Measurements from ENCODE around the gene CHRNA10.

Gene CHRNA10

DNA sequence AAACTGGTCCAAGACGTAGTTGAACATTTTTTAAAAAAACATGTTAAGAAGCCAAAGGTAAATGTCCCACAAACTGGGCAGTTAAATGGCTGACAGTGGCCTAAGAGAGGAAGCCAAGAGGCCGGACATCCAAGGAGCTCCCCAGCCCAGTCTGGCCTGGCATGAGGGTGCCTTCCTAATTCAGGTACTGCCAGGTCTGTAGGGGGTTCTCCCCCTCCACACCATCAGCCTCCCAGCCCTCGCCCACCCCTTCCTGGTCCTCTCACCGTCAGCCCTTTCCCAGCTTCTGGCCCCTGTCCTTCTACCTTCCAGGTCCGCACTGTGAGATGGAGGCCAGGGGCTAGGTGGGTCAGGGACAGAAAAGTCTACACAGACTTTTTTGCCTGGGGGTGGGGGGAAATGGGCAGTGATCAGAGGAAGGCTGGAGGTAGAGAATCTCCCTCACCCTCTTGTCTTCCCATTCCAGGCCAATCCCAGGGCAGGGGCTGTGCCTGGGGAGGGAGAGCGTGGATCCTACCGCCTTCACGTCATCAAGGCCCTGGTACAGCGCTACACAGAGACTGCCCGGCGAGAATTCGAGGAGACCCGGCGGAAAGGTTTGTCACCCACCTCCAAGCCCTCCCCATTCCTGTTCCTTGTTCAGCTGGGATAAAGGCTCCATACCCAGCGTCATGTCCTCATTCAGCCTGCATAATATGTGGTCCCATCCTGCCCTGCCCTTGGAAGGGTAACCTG is 35.4 kb downstream of the CHRNA10 start:
- Histone ChIP-seq H3K9me3 (ENCODE audit: control insufficient read depth in 2 of 2, low read length in 2 of 2) (no peaks in the 10 kb centered on the region), H3K9ac (ENCODE audit: low read length in 2 of 2) (no peak overlapping the region), H3K4me3 (ENCODE audit: low read length in 2 of 2) (no peak overlapping the region), H3K36me3 (ENCODE audit: control insufficient read depth in 2 of 2, insufficient read depth in 2 of 2, low read length in 2 of 2) (no peaks in the 10 kb centered on the region), H3K4me1 (ENCODE audit: control insufficient read depth, insufficient read depth, low read length) (no peaks in the 10 kb centered on the region), H3K27me3 (ENCODE audit: control insufficient read depth in 1 of 2, insufficient read depth in 2 of 2, low read length in 2 of 2) (no peaks in the 10 kb centered on the region), H3K27ac (ENCODE audit: low read length) (no peak overlapping the region)

DNA sequence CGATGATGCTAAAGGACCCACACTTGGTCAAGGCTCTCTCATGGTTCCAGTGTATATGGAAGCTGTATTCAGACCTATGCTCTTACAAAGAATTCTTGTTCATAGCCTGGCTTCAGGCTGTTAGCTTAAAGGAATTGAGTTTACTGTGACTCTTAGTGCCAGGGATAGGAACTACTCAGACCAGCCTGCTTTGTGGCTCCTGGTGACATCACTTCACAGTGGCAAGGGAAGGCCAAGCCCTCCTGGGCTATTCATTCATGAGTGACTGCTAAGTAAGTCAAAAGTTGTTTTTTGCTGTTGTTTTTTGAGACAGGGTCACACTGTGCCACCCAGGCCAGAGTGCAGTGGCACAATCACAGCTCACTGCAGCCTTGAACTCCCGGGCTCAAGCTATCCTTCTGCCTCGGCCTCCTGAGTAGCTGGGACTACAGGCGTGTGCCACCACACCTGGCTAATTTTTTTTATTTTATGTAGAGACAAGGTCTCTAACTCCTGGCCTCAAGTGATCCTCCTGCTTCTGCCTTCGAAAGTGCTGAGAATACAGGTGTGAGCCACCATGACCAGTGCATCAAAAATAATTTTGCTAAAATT is 39.0 kb downstream of the CHRNA10 start:
- Histone ChIP-seq H3K4me3 (ENCODE audit: low read length in 2 of 2) (no peak overlapping the region), H3K9me3 (ENCODE audit: control insufficient read depth in 2 of 2, low read length in 2 of 2) (no peaks in the 10 kb centered on the region), H3K27ac (ENCODE audit: low read length) (no peak overlapping the region), H3K4me1 (ENCODE audit: control insufficient read depth, insufficient read depth, low read length) (no peaks in the 10 kb centered on the region), H3K27me3 (ENCODE audit: control insufficient read depth in 1 of 2, insufficient read depth in 2 of 2, low read length in 2 of 2) (no peaks in the 10 kb centered on the region), H3K9ac (ENCODE audit: low read length in 2 of 2) (no peak overlapping the region), H3K36me3 (ENCODE audit: control insufficient read depth in 2 of 2, insufficient read depth in 2 of 2, low read length in 2 of 2) (no peaks in the 10 kb centered on the region)

- no peaks in the 10 kb centered on the region for H3K4me1 ChIP-seq (ENCODE audit: control insufficient read depth, insufficient read depth, low read length)
- H3K9me3 ChIP-seq (ENCODE audit: control insufficient read depth in 2 of 2, low read length in 2 of 2): no peaks in the 10 kb centered on the region
- no peak overlapping the region for H3K27ac ChIP-seq (ENCODE audit: low read length)
- H3K9ac ChIP-seq (ENCODE audit: low read length in 2 of 2): no peak overlapping the region
- no peak overlapping the region for H3K4me3 ChIP-seq (ENCODE audit: low read length in 2 of 2)
- no peaks in the 10 kb centered on the region for H3K27me3 ChIP-seq (ENCODE audit: control insufficient read depth in 1 of 2, insufficient read depth in 2 of 2, low read length in 2 of 2)
- no peaks in the 10 kb centered on the region for H3K36me3 ChIP-seq (ENCODE audit: control insufficient read depth in 2 of 2, insufficient read depth in 2 of 2, low read length in 2 of 2)
Measured at GRCh38 chr11:3631331-3631730, 39.9 kb downstream of the CHRNA10 start.

DNA sequence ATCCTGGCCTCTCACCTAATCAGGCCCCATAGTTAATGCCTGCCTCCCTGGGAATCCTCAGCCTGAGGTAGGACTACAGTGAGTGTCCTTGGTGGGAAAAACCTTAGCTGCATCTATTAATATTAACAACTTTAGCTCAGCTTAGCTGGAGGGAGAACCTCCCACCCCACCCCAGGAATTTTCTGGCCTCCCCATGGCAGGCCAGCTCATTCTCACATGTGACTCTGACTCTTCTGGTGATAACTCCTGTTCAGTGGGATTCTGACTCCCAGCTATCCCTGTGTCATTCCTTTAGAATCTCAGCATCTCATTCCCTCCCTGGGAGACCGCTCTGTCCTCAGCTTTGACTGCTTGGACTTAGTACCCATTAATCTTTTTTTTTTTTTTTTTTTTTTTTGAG is 43.9 kb downstream of the CHRNA10 start:
- H3K4me3 ChIP-seq (ENCODE audit: low read length in 2 of 2): no peak overlapping the region
- no peaks in the 10 kb centered on the region for H3K27me3 ChIP-seq (ENCODE audit: control insufficient read depth in 1 of 2, insufficient read depth in 2 of 2, low read length in 2 of 2)
- H3K36me3 ChIP-seq (ENCODE audit: control insufficient read depth in 2 of 2, insufficient read depth in 2 of 2, low read length in 2 of 2): no peaks in the 10 kb centered on the region
- H3K27ac ChIP-seq (ENCODE audit: low read length): no peak overlapping the region
- no peaks in the 10 kb centered on the region for H3K9me3 ChIP-seq (ENCODE audit: control insufficient read depth in 2 of 2, low read length in 2 of 2)
- H3K4me1 ChIP-seq (ENCODE audit: control insufficient read depth, insufficient read depth, low read length): no peaks in the 10 kb centered on the region
- no peak overlapping the region for H3K9ac ChIP-seq (ENCODE audit: low read length in 2 of 2)

GRCh38 chr11:3626250-3626960 is 44.8 kb downstream of the CHRNA10 start:
- H3K9ac ChIP-seq (ENCODE audit: low read length in 2 of 2): no peak overlapping the region
- no peaks in the 10 kb centered on the region for H3K36me3 ChIP-seq (ENCODE audit: control insufficient read depth in 2 of 2, insufficient read depth in 2 of 2, low read length in 2 of 2)
- H3K27ac ChIP-seq (ENCODE audit: low read length): no peak overlapping the region
- no peaks in the 10 kb centered on the region for H3K27me3 ChIP-seq (ENCODE audit: control insufficient read depth in 1 of 2, insufficient read depth in 2 of 2, low read length in 2 of 2)
- no peak overlapping the region for H3K4me3 ChIP-seq (ENCODE audit: low read length in 2 of 2)
- no peaks in the 10 kb centered on the region for H3K9me3 ChIP-seq (ENCODE audit: control insufficient read depth in 2 of 2, low read length in 2 of 2)
- no peaks in the 10 kb centered on the region for H3K4me1 ChIP-seq (ENCODE audit: control insufficient read depth, insufficient read depth, low read length)

GRCh38 chr11:3623767-3624458 is 47.3 kb downstream of the CHRNA10 start:
- H3K9ac ChIP-seq (ENCODE audit: low read length in 2 of 2): no peak overlapping the region
- H3K9me3 ChIP-seq (ENCODE audit: control insufficient read depth in 2 of 2, low read length in 2 of 2): no peaks in the 10 kb centered on the region
- no peak overlapping the region for H3K27ac ChIP-seq (ENCODE audit: low read length)
- no peak overlapping the region for H3K4me3 ChIP-seq (ENCODE audit: low read length in 2 of 2)
- H3K27me3 ChIP-seq (ENCODE audit: control insufficient read depth in 1 of 2, insufficient read depth in 2 of 2, low read length in 2 of 2): no peaks in the 10 kb centered on the region
- H3K36me3 ChIP-seq (ENCODE audit: control insufficient read depth in 2 of 2, insufficient read depth in 2 of 2, low read length in 2 of 2): no peaks in the 10 kb centered on the region
- no peaks in the 10 kb centered on the region for H3K4me1 ChIP-seq (ENCODE audit: control insufficient read depth, insufficient read depth, low read length)

DNA sequence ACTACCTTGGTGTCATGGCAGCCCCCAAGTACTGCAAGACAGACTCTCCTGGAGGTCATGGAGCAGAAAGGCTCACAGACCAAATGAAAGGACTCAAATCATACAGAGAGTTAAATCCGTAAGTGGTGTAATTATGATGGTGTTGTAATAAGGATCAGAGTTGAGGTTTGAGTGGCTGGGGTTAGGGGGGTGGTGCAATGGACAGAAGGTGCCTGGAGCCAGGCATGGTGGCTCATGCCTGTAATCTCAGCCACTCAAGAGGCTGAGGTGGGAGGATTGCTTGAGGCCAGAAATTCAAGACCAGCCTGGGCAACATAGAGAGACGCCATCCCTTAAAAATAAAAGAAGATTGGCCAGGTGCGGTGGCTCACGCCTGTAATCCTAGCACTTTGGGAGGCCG is 48.1 kb downstream of the CHRNA10 start:
- H3K9me3 ChIP-seq (ENCODE audit: control insufficient read depth in 2 of 2, low read length in 2 of 2): no peaks in the 10 kb centered on the region
- H3K36me3 ChIP-seq (ENCODE audit: control insufficient read depth in 2 of 2, insufficient read depth in 2 of 2, low read length in 2 of 2): no peaks in the 10 kb centered on the region
- H3K4me1 ChIP-seq (ENCODE audit: control insufficient read depth, insufficient read depth, low read length): no peaks in the 10 kb centered on the region
- H3K9ac ChIP-seq (ENCODE audit: low read length in 2 of 2): no peak overlapping the region
- H3K27me3 ChIP-seq (ENCODE audit: control insufficient read depth in 1 of 2, insufficient read depth in 2 of 2, low read length in 2 of 2): no peaks in the 10 kb centered on the region
- no peak overlapping the region for H3K4me3 ChIP-seq (ENCODE audit: low read length in 2 of 2)
- H3K27ac ChIP-seq (ENCODE audit: low read length): no peak overlapping the region

- no peak overlapping the region for H3K9ac ChIP-seq (ENCODE audit: low read length in 2 of 2)
- H3K27me3 ChIP-seq (ENCODE audit: control insufficient read depth in 1 of 2, insufficient read depth in 2 of 2, low read length in 2 of 2): no peaks in the 10 kb centered on the region
- H3K36me3 ChIP-seq (ENCODE audit: control insufficient read depth in 2 of 2, insufficient read depth in 2 of 2, low read length in 2 of 2): no peaks in the 10 kb centered on the region
- H3K4me1 ChIP-seq (ENCODE audit: control insufficient read depth, insufficient read depth, low read length): no peaks in the 10 kb centered on the region
- no peak overlapping the region for H3K4me3 ChIP-seq (ENCODE audit: low read length in 2 of 2)
- no peaks in the 10 kb centered on the region for H3K9me3 ChIP-seq (ENCODE audit: control insufficient read depth in 2 of 2, low read length in 2 of 2)
- H3K27ac ChIP-seq (ENCODE audit: low read length): no peak overlapping the region
Measured at GRCh38 chr11:3622521-3622920, 48.7 kb downstream of the CHRNA10 start.

GRCh38 chr11:3617990-3618389 is 53.2 kb downstream of the CHRNA10 start:
- H3K36me3 ChIP-seq (ENCODE audit: control insufficient read depth in 2 of 2, insufficient read depth in 2 of 2, low read length in 2 of 2): no peaks in the 10 kb centered on the region
- H3K9ac ChIP-seq (ENCODE audit: low read length in 2 of 2): no peak overlapping the region
- no peak overlapping the region for H3K27ac ChIP-seq (ENCODE audit: low read length)
- no peaks in the 10 kb centered on the region for H3K27me3 ChIP-seq (ENCODE audit: control insufficient read depth in 1 of 2, insufficient read depth in 2 of 2, low read length in 2 of 2)
- no peaks in the 10 kb centered on the region for H3K4me1 ChIP-seq (ENCODE audit: control insufficient read depth, insufficient read depth, low read length)
- H3K9me3 ChIP-seq (ENCODE audit: control insufficient read depth in 2 of 2, low read length in 2 of 2): no peaks in the 10 kb centered on the region
- no peak overlapping the region for H3K4me3 ChIP-seq (ENCODE audit: low read length in 2 of 2)

- no peaks in the 10 kb centered on the region for H3K4me1 ChIP-seq (ENCODE audit: control insufficient read depth, insufficient read depth, low read length)
- H3K36me3 ChIP-seq (ENCODE audit: control insufficient read depth in 2 of 2, insufficient read depth in 2 of 2, low read length in 2 of 2): no peaks in the 10 kb centered on the region
- no peak overlapping the region for H3K9ac ChIP-seq (ENCODE audit: low read length in 2 of 2)
- no peak overlapping the region for H3K27ac ChIP-seq (ENCODE audit: low read length)
- H3K27me3 ChIP-seq (ENCODE audit: control insufficient read depth in 1 of 2, insufficient read depth in 2 of 2, low read length in 2 of 2): no peaks in the 10 kb centered on the region
- no peaks in the 10 kb centered on the region for H3K9me3 ChIP-seq (ENCODE audit: control insufficient read depth in 2 of 2, low read length in 2 of 2)
- H3K4me3 ChIP-seq (ENCODE audit: low read length in 2 of 2): no peak overlapping the region
Measured at GRCh38 chr11:3616721-3617460, 54.3 kb downstream of the CHRNA10 start.

Data from stomach smooth muscle (tissue), 2 donors.